WI38 (cell line): ENCODE data around the gene AADACL4.

Experiments used
- H3K4me3 ChIP-seq: 2 replicates; pipeline ENCODE4 v1.5.1; 2011; ENCODE audit warnings: low read depth, mild to moderate bottlenecking, control low read depth, low read length
- CTCF ChIP-seq: IDR thresholded peaks from 2 replicates; pipeline ENCODE4 v1.5.1; 2012; ENCODE audit warnings: low read depth, mild to moderate bottlenecking, control low read depth, low read length

The AADACL4 gene

DNA sequence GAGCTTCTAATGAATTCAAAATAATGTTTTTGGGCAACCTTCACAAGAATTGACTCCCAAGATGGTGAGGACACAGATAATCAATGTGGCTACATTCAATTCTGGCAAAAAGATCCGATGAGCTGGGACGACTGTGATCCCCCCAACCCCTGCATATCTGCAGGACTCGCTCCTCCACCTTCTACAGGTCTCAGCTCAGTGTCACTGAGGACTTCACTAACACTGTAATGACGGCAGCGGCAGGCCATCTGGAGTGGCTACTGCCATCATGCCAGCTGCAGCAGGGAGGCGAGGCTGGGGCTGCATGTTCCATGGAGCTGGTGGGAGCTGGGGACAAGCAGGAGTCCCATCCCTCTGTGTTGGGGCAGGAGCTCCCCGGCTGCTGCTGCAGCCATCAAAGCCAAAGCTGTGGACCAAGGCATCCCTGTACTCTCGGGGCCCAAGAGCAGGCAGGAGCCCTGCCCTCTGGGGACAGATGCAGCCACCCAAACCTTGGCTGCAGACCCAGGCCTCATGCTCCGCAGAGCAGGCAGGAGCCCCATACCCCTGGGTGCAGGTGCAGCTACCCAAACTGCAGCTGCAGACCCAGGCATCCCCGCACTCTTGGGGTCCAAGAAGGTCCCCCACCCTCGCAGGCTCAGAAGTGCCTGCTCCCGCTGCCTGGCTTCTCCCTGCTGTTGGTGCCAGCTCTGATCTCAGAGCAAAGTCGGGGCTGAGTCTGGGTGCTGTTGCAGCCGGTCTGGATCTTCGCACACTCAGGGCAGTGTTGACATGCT lies 13.7 kb upstream of the AADACL4 start:
- no peak for TF ChIP-seq CTCF
- H3K4me3 ChIP-seq = no peak overlapping the region

GRCh38 chr1:12630946-12631530 lies 12.8 kb upstream of the AADACL4 start:
- H3K4me3 ChIP-seq = no peak overlapping the region
- TF ChIP-seq CTCF = no peak

- TF ChIP-seq CTCF = no peak
- no peak overlapping the region for H3K4me3 ChIP-seq
Observed at GRCh38 chr1:12631571-12631970, 12.3 kb upstream of the AADACL4 start.

GRCh38 chr1:12634156-12634555 lies 9.7 kb upstream of the AADACL4 start:
- no peak for TF ChIP-seq CTCF
- H3K4me3 ChIP-seq = no peak overlapping the region

DNA sequence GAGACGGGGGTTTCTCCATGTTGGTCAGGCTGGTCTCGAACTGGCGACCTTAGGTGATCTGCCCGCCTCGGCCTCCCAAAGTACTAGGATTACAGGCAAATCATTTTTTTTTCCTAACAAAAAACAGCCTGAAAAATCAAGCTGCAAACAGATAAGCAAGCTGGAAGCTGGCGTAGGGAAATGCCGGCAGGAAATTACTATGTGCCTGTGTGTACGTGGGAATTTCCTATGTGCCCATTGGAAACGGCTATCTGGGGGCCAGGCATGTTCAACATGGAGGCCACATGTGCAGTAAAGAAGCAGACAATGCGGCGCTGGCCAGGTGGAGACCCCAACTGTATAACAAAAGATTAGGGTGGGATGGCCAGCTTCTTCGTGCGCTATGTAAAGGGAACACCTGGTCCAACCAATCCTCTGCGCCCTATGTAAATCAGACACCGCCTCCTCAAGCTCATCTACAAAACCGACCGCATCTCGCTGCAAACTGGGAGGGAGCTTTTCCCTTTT lies 9.1 kb upstream of the AADACL4 start:
- TF ChIP-seq CTCF = no peak
- H3K4me3 ChIP-seq = no peak overlapping the region

DNA sequence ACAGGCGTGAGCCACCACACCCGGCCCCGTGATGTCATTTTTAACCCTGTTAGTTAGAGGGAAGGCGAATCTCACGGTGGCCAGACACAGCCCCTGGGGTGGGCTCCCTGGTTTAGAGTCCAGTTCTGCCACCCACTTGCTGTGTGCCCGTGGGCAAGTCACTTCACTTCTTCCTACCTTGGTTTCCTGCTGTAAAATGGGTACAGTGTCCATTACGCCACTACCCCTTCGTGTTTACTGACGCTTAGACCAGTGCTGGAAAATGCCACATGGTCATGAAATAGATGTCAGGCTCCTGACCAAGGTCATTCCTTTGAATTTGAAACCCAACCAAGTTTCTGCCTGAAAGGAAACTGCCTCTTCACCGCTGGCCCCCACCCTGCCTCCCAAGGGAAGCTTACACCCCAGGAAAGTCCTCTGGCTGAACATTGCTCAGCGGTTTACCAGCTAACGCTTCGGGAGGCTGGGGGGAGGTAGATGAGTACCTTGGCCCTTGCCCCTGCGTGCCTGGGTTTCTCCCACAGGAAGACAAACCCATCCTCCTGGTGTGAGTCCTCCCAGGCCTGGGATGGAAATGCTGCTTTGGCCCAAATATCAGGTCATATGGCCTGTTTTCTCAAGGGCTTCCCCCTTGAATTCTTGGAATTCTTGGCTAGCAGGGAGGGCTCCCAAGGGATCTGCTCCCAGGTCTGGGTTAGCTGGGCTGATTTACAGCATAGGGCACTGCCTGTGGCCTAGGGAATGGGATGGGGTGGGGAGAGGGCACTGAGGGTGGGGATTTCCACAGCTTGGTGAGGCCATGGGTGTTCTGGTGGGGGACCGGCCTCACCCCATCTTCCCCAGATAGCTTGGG lies 7.6 kb upstream of the AADACL4 start:
- no peak for TF ChIP-seq CTCF
- no peak overlapping the region for H3K4me3 ChIP-seq
